Measurements from ENCODE around the gene IFNAR1.

The IFNAR1 gene

DNA sequence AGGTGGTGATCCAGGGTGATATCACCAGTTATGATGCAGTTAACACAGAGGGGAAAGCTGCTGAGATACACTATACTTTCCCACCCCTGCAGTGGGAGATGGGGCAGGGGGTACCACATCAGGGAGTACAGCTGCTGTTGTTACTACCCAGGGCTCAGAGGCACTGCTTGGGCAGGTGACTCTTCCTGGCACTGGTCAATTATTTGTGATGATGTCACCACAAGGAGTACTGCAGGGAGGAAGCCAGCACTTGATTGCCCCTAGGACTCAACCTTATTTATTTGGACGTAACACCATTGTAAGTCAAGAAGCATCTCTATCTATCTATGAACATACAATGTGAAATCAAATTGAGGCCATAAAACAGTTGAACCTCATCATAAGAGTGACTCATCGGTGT, 10.1 kb downstream of the IFNAR1 start:
- DNase-seq (ENCODE audit: low spot score) = no peak
- in situ Hi-C loops (cut with MboI; ENCODE audit: low sequenced_read_pairs, unreplicated experiment) = no loop called here
- no peak for TF ChIP-seq CTCF (IDR thresholded peaks at IDR 0.05; ENCODE audit: borderline replicate concordance, control extremely low read depth, extremely low read depth, insufficient read depth, missing control alignments)

- in situ Hi-C loops (cut with MboI; ENCODE audit: low sequenced_read_pairs, unreplicated experiment) = no loop called here
- TF ChIP-seq CTCF (IDR thresholded peaks at IDR 0.05; ENCODE audit: borderline replicate concordance, control extremely low read depth, extremely low read depth, insufficient read depth, missing control alignments) = no peak
- peak; percentile 40 for DNase-seq (ENCODE audit: low spot score)
Observed at GRCh38 chr21:33339135-33339534, 14.4 kb downstream of the IFNAR1 start.

GRCh38 chr21:33339918-33340317, 15.1 kb downstream of the IFNAR1 start:
- TF ChIP-seq CTCF (IDR thresholded peaks at IDR 0.05; ENCODE audit: borderline replicate concordance, control extremely low read depth, extremely low read depth, insufficient read depth, missing control alignments) = no peak
- in situ Hi-C loops (cut with MboI; ENCODE audit: low sequenced_read_pairs, unreplicated experiment) = no loop called here
- no peak for DNase-seq (ENCODE audit: low spot score)

DNA sequence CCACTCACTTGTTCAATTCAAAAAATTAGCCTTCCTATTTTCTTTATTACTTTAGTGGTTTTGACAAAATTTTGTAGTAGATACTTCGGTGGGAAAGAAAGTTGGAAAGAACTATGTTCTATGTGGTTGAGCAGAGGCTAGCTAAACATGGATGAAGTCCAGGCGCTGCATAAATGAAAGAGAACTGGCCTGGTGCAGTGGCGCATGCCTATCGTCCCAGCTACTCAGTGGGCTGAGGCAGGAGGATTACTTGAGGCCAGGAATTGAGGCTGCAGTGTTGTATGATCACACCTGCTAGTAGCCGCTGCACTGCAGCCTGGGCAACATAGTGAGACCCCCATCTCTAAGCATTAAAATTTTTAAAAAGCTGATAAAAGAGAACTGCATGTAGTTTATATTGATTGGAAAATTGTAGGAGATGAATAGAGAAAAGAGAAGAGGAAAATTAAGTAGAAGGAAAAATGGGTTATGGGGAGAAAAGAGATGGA, 21.0 kb downstream of the IFNAR1 start:
- TF ChIP-seq CTCF (IDR thresholded peaks at IDR 0.05; ENCODE audit: borderline replicate concordance, control extremely low read depth, extremely low read depth, insufficient read depth, missing control alignments) = no peak
- in situ Hi-C loops (cut with MboI; ENCODE audit: low sequenced_read_pairs, unreplicated experiment) = no loop called here

DNA sequence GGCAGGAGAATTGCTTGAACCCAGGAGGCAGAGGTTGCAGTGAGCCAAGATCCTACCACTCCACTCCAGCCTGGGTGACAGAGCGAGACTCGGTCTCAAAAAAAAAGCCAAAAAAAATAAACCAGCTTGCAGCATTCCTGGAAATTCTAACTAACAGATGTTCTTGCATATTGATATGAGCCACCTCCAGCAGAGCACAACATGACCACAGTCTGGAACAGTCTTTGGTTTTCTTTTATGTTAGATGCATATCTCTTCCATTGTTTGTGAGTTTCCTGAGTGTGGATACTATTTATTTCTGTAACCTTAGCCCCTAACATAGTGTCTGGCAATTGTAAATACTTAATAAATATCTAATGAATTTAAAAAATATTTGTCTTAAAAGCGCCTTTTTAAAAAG, 23.9 kb downstream of the IFNAR1 start:
- in situ Hi-C loops (cut with MboI; ENCODE audit: low sequenced_read_pairs, unreplicated experiment) = no loop called here
- DNase-seq (ENCODE audit: low spot score) = no peak
- TF ChIP-seq CTCF (IDR thresholded peaks at IDR 0.05; ENCODE audit: borderline replicate concordance, control extremely low read depth, extremely low read depth, insufficient read depth, missing control alignments) = no peak

More for the DNA sequence above, 21.0 kb downstream of the IFNAR1 start:
- no peak for DNase-seq (ENCODE audit: low spot score)

DNA sequence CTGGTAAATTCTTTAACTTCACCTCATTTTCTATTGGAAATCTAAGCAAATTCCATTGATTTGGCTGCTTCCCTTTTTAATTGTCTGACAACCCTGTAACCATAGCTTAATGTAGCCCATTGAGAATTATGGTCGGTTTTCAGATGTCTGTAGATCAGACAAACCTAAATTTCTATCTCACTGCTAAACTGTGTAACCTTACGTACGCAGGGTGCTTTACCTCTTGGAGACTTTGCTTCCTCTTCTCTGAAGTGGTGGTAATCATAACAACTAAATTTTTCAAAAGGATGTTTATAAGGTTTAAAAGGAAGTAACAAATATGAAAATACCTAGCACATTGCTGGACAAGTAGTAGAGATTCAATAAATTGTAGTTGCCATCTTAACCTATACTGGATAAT, 25.9 kb downstream of the IFNAR1 start:
- TF ChIP-seq CTCF (IDR thresholded peaks at IDR 0.05; ENCODE audit: borderline replicate concordance, control extremely low read depth, extremely low read depth, insufficient read depth, missing control alignments) = no peak
- in situ Hi-C loops (cut with MboI; ENCODE audit: low sequenced_read_pairs, unreplicated experiment) = no loop called here

GRCh38 chr21:33355355-33355754, 30.6 kb downstream of the IFNAR1 start:
- no peak for DNase-seq (ENCODE audit: low spot score)
- TF ChIP-seq CTCF (IDR thresholded peaks at IDR 0.05; ENCODE audit: borderline replicate concordance, control extremely low read depth, extremely low read depth, insufficient read depth, missing control alignments) = no peak
- in situ Hi-C loops (cut with MboI; ENCODE audit: low sequenced_read_pairs, unreplicated experiment) = no loop called here

More for the DNA sequence above, 25.9 kb downstream of the IFNAR1 start:
- DNase-seq (ENCODE audit: low spot score) = no peak
